Mesothelial cell of epicardium (in vitro differentiated cells): Measurements from ENCODE around the gene SMAP1. TPM values are rescaled to one million over a fixed set of nuclear protein-coding genes. Genes with fewer than 3 reads are reported as not detected.

ENCODE experiments used
- DNase-seq, 2 experiments: peaks; one replicate each; pipeline ENCODE4 v3.0.0; 2021; ENCODE audit warnings: low spot score in 2 of 2; ENCODE audit not compliant: unreplicated experiment in 2 of 2
- H3K27ac Mint-ChIP-seq: 2 replicates; pipeline ENCODE4 v1.8.0; 2021; ENCODE audit warnings: mixed read lengths
- H3K27me3 Mint-ChIP-seq: 2 replicates; pipeline ENCODE4 v1.8.0; 2021; ENCODE audit warnings: low read depth, mixed read lengths
- H3K36me3 Mint-ChIP-seq: 2 replicates; pipeline ENCODE4 v1.8.0; 2021; ENCODE audit warnings: mixed read lengths
- H3K4me1 Mint-ChIP-seq: 2 replicates; pipeline ENCODE4 v1.8.0; 2021; ENCODE audit warnings: mixed read lengths
- H3K4me3 Mint-ChIP-seq: 2 replicates; pipeline ENCODE4 v1.8.0; 2021; ENCODE audit warnings: mild to moderate bottlenecking, moderate library complexity, mixed read lengths
- H3K9me3 Mint-ChIP-seq: 2 replicates; pipeline ENCODE4 v1.8.0; 2021; ENCODE audit warnings: mixed read lengths
- CTCF ChIP-seq: fragments of 200-600 bp; sonication (generic); IDR thresholded peaks from one replicate; pipeline ENCODE4 v1.5.0; 2021; ENCODE audit warnings: antibody characterized with exemption; ENCODE audit not compliant: unreplicated experiment
- total RNA-seq: library from RNA; stranded (reverse); gene quantifications from 3 replicates; pipeline ENCODE4 v1.2.1, GENCODE V29; 2021

The SMAP1 gene
- total RNA-seq, 1 donor from 2014 or later, result 25.7 TPM

GRCh38 chr6:70860045-70860444 is 192.4 kb downstream of the SMAP1 start:
- H3K27ac Mint-ChIP-seq, result no peak overlapping the region
- no peaks in the 10 kb centered on the region for H3K9me3 Mint-ChIP-seq
- TF ChIP-seq CTCF, result no peak
- H3K36me3 Mint-ChIP-seq, result peaks cover 8% of the 10 kb centered on the region
- DNase-seq, result no peak
- no peak overlapping the region for H3K4me3 Mint-ChIP-seq
- no peaks in the 10 kb centered on the region for H3K27me3 Mint-ChIP-seq
- no peaks in the 10 kb centered on the region for H3K4me1 Mint-ChIP-seq

- TF ChIP-seq CTCF, result no peak
- Mint-ChIP-seq H3K4me1 (no peaks in the 10 kb centered on the region), H3K4me3 (no peak overlapping the region), H3K27me3 (no peaks in the 10 kb centered on the region), H3K36me3 (peaks cover 8% of the 10 kb centered on the region), H3K9me3 (no peaks in the 10 kb centered on the region), H3K27ac (no peak overlapping the region)
- DNase-seq, result no peak
Observed at GRCh38 chr6:70860920-70861319, 193.2 kb downstream of the SMAP1 start.

GRCh38 chr6:70863343-70863742 is 195.7 kb downstream of the SMAP1 start:
- H3K27ac Mint-ChIP-seq, result no peak overlapping the region
- peaks cover 8% of the 10 kb centered on the region for H3K36me3 Mint-ChIP-seq
- DNase-seq, result no peak
- no peaks in the 10 kb centered on the region for H3K27me3 Mint-ChIP-seq
- H3K9me3 Mint-ChIP-seq, result no peaks in the 10 kb centered on the region
- no peaks in the 10 kb centered on the region for H3K4me1 Mint-ChIP-seq
- no peak for TF ChIP-seq CTCF
- H3K4me3 Mint-ChIP-seq, result no peak overlapping the region

GRCh38 chr6:70864401-70864800 is 196.7 kb downstream of the SMAP1 start:
- H3K27ac Mint-ChIP-seq, result no peak overlapping the region
- H3K36me3 Mint-ChIP-seq, result peaks cover 8% of the 10 kb centered on the region
- H3K4me3 Mint-ChIP-seq, result no peak overlapping the region
- no peaks in the 10 kb centered on the region for H3K9me3 Mint-ChIP-seq
- H3K27me3 Mint-ChIP-seq, result no peaks in the 10 kb centered on the region
- TF ChIP-seq CTCF, result no peak
- H3K4me1 Mint-ChIP-seq, result no peaks in the 10 kb centered on the region
- no peak for DNase-seq

- Mint-ChIP-seq H3K27ac (no peak overlapping the region), H3K36me3 (peaks cover 8% of the 10 kb centered on the region), H3K4me1 (no peaks in the 10 kb centered on the region), H3K27me3 (no peaks in the 10 kb centered on the region), H3K9me3 (peaks cover 34% of the 10 kb centered on the region), H3K4me3 (no peak overlapping the region)
- TF ChIP-seq CTCF, result no peak
- no peak for DNase-seq
Observed at GRCh38 chr6:70872469-70872868, 204.8 kb downstream of the SMAP1 start.

GRCh38 chr6:70874181-70874913 is 206.7 kb downstream of the SMAP1 start:
- Mint-ChIP-seq H3K27ac (no peak overlapping the region), H3K4me1 (no peaks in the 10 kb centered on the region), H3K9me3 (peaks cover 34% of the 10 kb centered on the region), H3K4me3 (no peak overlapping the region), H3K27me3 (peaks cover 4% of the 10 kb centered on the region), H3K36me3 (peaks cover 8% of the 10 kb centered on the region)
- no peak for TF ChIP-seq CTCF
- no peak for DNase-seq
